SU-DHL-6 (cell line): ENCODE data around the gene GH2.

Source experiments
- CTCF ChIP-seq: fragments of 200-600 bp; sonication (generic); IDR thresholded peaks from one replicate; pipeline ENCODE4 v1.5.1; 2017; ENCODE audit warnings: antibody characterized with exemption, mild to moderate bottlenecking, low read length, moderate library complexity; ENCODE audit not compliant: insufficient read depth, poor library complexity, severe bottlenecking
- EZH2phosphoT487 ChIP-seq: fragments of 200-600 bp; sonication (generic), shearing (Covaris generic); conservative IDR thresholded peaks from 2 replicates; pipeline ENCODE4 v1.6.1; 2018; ENCODE audit warnings: mild to moderate bottlenecking, antibody characterized with exemption, low read length, moderate library complexity, mixed read lengths

GRCh38 chr17:63847525-63848249 is 34.1 kb downstream of the GH2 start:
- no peak for TF ChIP-seq CTCF
- no peak for TF ChIP-seq EZH2phosphoT487
